LNCaP clone FGC (cell line): Measurements from ENCODE around the gene BRSK2.

Experiments
- DNase-seq: peaks from one replicate; pipeline ENCODE4 v3.0.0-alpha.2; 2011; ENCODE audit warnings: low read depth
- H3K4me3 ChIP-seq: 2 replicates; pipeline ENCODE4 v1.5.1; 2011; ENCODE audit warnings: mild to moderate bottlenecking, low read depth, low read length, control low read depth
- CTCF ChIP-seq: IDR thresholded peaks from 2 replicates; pipeline ENCODE4 v1.5.1; 2012; ENCODE audit warnings: mild to moderate bottlenecking; ENCODE audit not compliant: control insufficient read depth, insufficient read depth; ENCODE audit errors: extremely low read depth

The BRSK2 gene

GRCh38 chr11:1397862-1398527 is 8.3 kb downstream of the BRSK2 start:
- H3K4me3 ChIP-seq: no peak overlapping the region
- no peak for DNase-seq
- no peak for TF ChIP-seq CTCF

GRCh38 chr11:1398528-1399235 is 8.9 kb downstream of the BRSK2 start:
- DNase-seq: no peak
- H3K4me3 ChIP-seq: no peak overlapping the region
- TF ChIP-seq CTCF: no peak

- no peak for DNase-seq
- TF ChIP-seq CTCF: no peak
Measured at GRCh38 chr11:1399386-1400316, 9.9 kb downstream of the BRSK2 start.

GRCh38 chr11:1400317-1401170 is 10.8 kb downstream of the BRSK2 start:
- no peak for TF ChIP-seq CTCF
- H3K4me3 ChIP-seq: no peak overlapping the region
- DNase-seq: no peak

More at GRCh38 chr11:1399386-1400316, 9.9 kb downstream of the BRSK2 start:
- H3K4me3 ChIP-seq: no peak overlapping the region

GRCh38 chr11:1401171-1401445 is 11.4 kb downstream of the BRSK2 start:
- DNase-seq: no peak
- TF ChIP-seq CTCF: no peak
- H3K4me3 ChIP-seq: no peak overlapping the region

- H3K4me3 ChIP-seq: no peak overlapping the region
- TF ChIP-seq CTCF: no peak
- DNase-seq: peak; percentile 27
Measured at GRCh38 chr11:1401656-1402221, 12.0 kb downstream of the BRSK2 start.
